ENCODE measurements around the gene PTH1R. TPM values are rescaled to one million over a fixed set of nuclear protein-coding genes. Genes with fewer than 3 reads are reported as not detected.
A peak's percentile ranks its signal among the peaks of the same experiment; 100 is the strongest.

The PTH1R gene
- polyA plus RNA-seq, 1 experiment, result 2.1 TPM

- no peak overlapping the region for H3K4me3 ChIP-seq (ENCODE audit: low read depth, low read length)
- POLR2A ChIA-PET, result no interaction called here
- no peak for DNase-seq (ENCODE audit: low read depth)
- CTCF ChIA-PET, result interaction anchor here (1.7 to 6.7 kb wide), 3 partner anchors 10 to 33 kb away, joined by 4 to 62 read pairs (median 24); no protein-coding TSS in a partner anchor
- peaks cover 12% of the 10 kb centered on the region for H3K27me3 ChIP-seq (ENCODE audit: control insufficient read depth, insufficient read depth, low read length)
- H3K36me3 ChIP-seq (ENCODE audit: control insufficient read depth, insufficient read depth, low read length), result no peaks in the 10 kb centered on the region
- no peak for TF ChIP-seq CTCF (IDR thresholded peaks at IDR 0.05; ENCODE audit: insufficient read depth, low read depth, low read length)
These were observed 914 bp upstream of the PTH1R start for GRCh38 chr3:46876313-46877300.

GRCh38 chr3:46878781-46879436, 1.4 kb downstream of the PTH1R start:
- no peaks in the 10 kb centered on the region for H3K36me3 ChIP-seq (ENCODE audit: control insufficient read depth, insufficient read depth, low read length)
- no peak for DNase-seq (ENCODE audit: low read depth)
- ChIA-PET POLR2A (no interaction called here), CTCF (interaction anchor here (0.7 to 6.7 kb wide), 4 partner anchors 12 to 30 kb away, joined by 3 to 62 read pairs (median 14); no protein-coding TSS in a partner anchor)
- TF ChIP-seq CTCF (IDR thresholded peaks at IDR 0.05; ENCODE audit: insufficient read depth, low read depth, low read length), result 0 out of 2 replicates have a peak, but pooled peaks have one; percentile 15
- H3K27me3 ChIP-seq (ENCODE audit: control insufficient read depth, insufficient read depth, low read length), result peaks cover 15% of the 10 kb centered on the region
- H3K4me3 ChIP-seq (ENCODE audit: low read depth, low read length), result no peak overlapping the region

GRCh38 chr3:46880884-46881595, 3.5 kb downstream of the PTH1R start:
- TF ChIP-seq CTCF (IDR thresholded peaks at IDR 0.05; ENCODE audit: insufficient read depth, low read depth, low read length), result no peak
- POLR2A ChIA-PET, result no interaction called here
- Histone ChIP-seq H3K36me3 (ENCODE audit: control insufficient read depth, insufficient read depth, low read length) (no peaks in the 10 kb centered on the region), H3K4me3 (ENCODE audit: low read depth, low read length) (peak overlapping the region; percentile 43), H3K27me3 (ENCODE audit: control insufficient read depth, insufficient read depth, low read length) (peaks cover 26% of the 10 kb centered on the region)
- no peak for DNase-seq (ENCODE audit: low read depth)
- CTCF ChIA-PET, result interaction anchor here (0.5 to 12.4 kb wide), 5 partner anchors 8 to 69 kb away, joined by 3 to 70 read pairs (median 3); no protein-coding TSS in a partner anchor

GRCh38 chr3:46881596-46882376, 4.3 kb downstream of the PTH1R start:
- no peak for TF ChIP-seq CTCF (IDR thresholded peaks at IDR 0.05; ENCODE audit: insufficient read depth, low read depth, low read length)
- no peak for DNase-seq (ENCODE audit: low read depth)
- H3K36me3 ChIP-seq (ENCODE audit: control insufficient read depth, insufficient read depth, low read length), result no peaks in the 10 kb centered on the region
- peaks cover 27% of the 10 kb centered on the region for H3K27me3 ChIP-seq (ENCODE audit: control insufficient read depth, insufficient read depth, low read length)
- ChIA-PET CTCF (interaction anchor here (0.7 to 12.4 kb wide), 6 partner anchors 8 to 36 kb away, joined by 3 to 70 read pairs (median 8); no protein-coding TSS in a partner anchor), POLR2A (no interaction called here)
- H3K4me3 ChIP-seq (ENCODE audit: low read depth, low read length), result peak overlapping the region; percentile 43
